T-cell (primary cell): ENCODE measurements around the gene ZNF664. TPM values are rescaled to one million over a fixed set of nuclear protein-coding genes. Genes with fewer than 3 reads are reported as not detected.

Experiments used
- ATAC-seq, 4 experiments: fragments of 200-7000 bp in 3 of 4; fragments of 150-1000 bp in 1 of 4; cut with Tn5 transposase; replicated peaks in 1 of 4; 1 replicate in 3 of 4; 2 replicates in 1 of 4; pipeline ENCODE4 v1.10.0; 2021; ENCODE audit warnings: moderate library complexity in 3 of 4, mild to moderate bottlenecking in 2 of 4, moderate number of reproducible peaks in 1 of 4
- CTCF ChIA-PET, 2 donors: fragments of 300-600 bp; sonication (Branson Sonifier 250); formaldehyde crosslinking; loops; one replicate each; lab custom pipeline; 2022; ENCODE audit warnings: antibody characterized with exemption in 2 of 2; lab: Charles Lee
- POLR2A ChIA-PET, 2 donors: fragments of 300-600 bp; sonication (Branson Sonifier 250); formaldehyde crosslinking; loops; one replicate each; lab custom pipeline; 2022; ENCODE audit warnings: antibody characterized with exemption in 2 of 2; lab: Charles Lee
- DNase-seq, 35 experiments: peaks; one replicate each; pipeline versions ENCODE4 v3.0.0 to v3.0.0-alpha.2; 2013 to 2023
- H3K27ac ChIP-seq: one replicate; pipeline ENCODE4 v1.5.1; 2013; ENCODE audit warnings: low read length
- H3K27me3 ChIP-seq, 2 experiments: replicated peaks in 1 of 2; 1 replicate in 1 of 2; 2 replicates in 1 of 2; pipeline versions ENCODE4 v1.6.1 to v1.7.0; 2013; ENCODE audit warnings: low read length in 1 of 2, mixed read lengths in 1 of 2; ENCODE audit not compliant: control insufficient read depth in 2 of 2, insufficient read depth in 2 of 2; ENCODE audit errors: extremely low read depth in 1 of 2
- H3K36me3 ChIP-seq, 2 donors: 1 replicate in 1 of 2; 2 replicates in 1 of 2; pipeline versions ENCODE4 v1.6.1 to v1.7.0; 2013; ENCODE audit warnings: low read length in 1 of 2; ENCODE audit not compliant: control insufficient read depth in 2 of 2, insufficient read depth in 1 of 2; ENCODE audit errors: extremely low read depth in 1 of 2
- H3K4me1 ChIP-seq, 2 experiments: 1 replicate in 1 of 2; 2 replicates in 1 of 2; pipeline versions ENCODE4 v1.6.1 to v1.7.0; 2013; ENCODE audit warnings: low read length in 2 of 2, mixed read lengths in 1 of 2; ENCODE audit not compliant: insufficient read depth in 2 of 2, control insufficient read depth in 1 of 2; ENCODE audit errors: extremely low read depth in 1 of 2
- H3K4me3 ChIP-seq, 2 donors: 1 replicate in 1 of 2; 2 replicates in 1 of 2; pipeline versions ENCODE4 v1.5.1 to v1.7.0; 2013; ENCODE audit warnings: mild to moderate bottlenecking in 2 of 2, low read length in 1 of 2, moderate library complexity in 1 of 2; ENCODE audit not compliant: control insufficient read depth in 1 of 2; ENCODE audit errors: extremely low read depth in 1 of 2
- H3K9me3 ChIP-seq: 2 replicates; pipeline ENCODE4 v1.7.0; 2013
- H3K27ac Mint-ChIP-seq, 2 donors: one replicate each; pipeline ENCODE4 v1.8.0; 2020 to 2021; ENCODE audit warnings: mild to moderate bottlenecking in 2 of 2, mixed read lengths in 2 of 2
- H3K27me3 Mint-ChIP-seq, 2 donors: one replicate each; pipeline ENCODE4 v1.8.0; 2021 to 2022; ENCODE audit warnings: mixed read lengths in 2 of 2
- H3K36me3 Mint-ChIP-seq: one replicate; pipeline ENCODE4 v1.8.0; 2021; ENCODE audit warnings: mixed read lengths
- H3K4me1 Mint-ChIP-seq, 3 donors: one replicate each; pipeline ENCODE4 v1.8.0; 2020 to 2022; ENCODE audit warnings: mixed read lengths in 3 of 3, mild to moderate bottlenecking in 1 of 3
- H3K4me3 Mint-ChIP-seq, 3 donors: one replicate each; pipeline ENCODE4 v1.8.0; 2020 to 2022; ENCODE audit warnings: mild to moderate bottlenecking in 3 of 3, mixed read lengths in 3 of 3, moderate library complexity in 3 of 3
- H3K9me3 Mint-ChIP-seq, 3 donors: one replicate each; pipeline ENCODE4 v1.8.0; 2020 to 2022; ENCODE audit warnings: mixed read lengths in 3 of 3
- WGBS: methylation state at CpG from one replicate; pipeline ENCODE4 v1.1.5; 2013; ENCODE audit warnings: missing lambda C conversion rate; ENCODE audit not compliant: insufficient coverage; 5-methylcytosine and 5-hydroxymethylcytosine counted together
- total RNA-seq, 35 experiments: library from RNA in 6 of 35; stranded (reverse) in 6 of 35; fragments of 120-200 nt in 1 of 35; gene quantifications; one replicate each; pipeline versions ENCODE4 v1.2.1 to v1.2.4 and lab custom pipeline; 2013 to 2026

ZNF664 gene
- total RNA-seq, 5 donors from 2014 or later (not counting 1 experiment from before 2014, with no cell fraction given), result 30.6 to 58.2 (median 56.1) TPM

- peaks cover 21 to 26% (median 23%) of the 10 kb centered on the region in 3 donors for H3K4me1 Mint-ChIP-seq
- H3K27me3 Mint-ChIP-seq, result no peaks in the 10 kb centered on the region
- no peak overlapping the region for H3K4me3 ChIP-seq
- ChIA-PET POLR2A (no interaction called here), CTCF (no interaction called here)
- WGBS, result 100% methylated on average over 7 of the region's 7 CpGs
- H3K4me1 ChIP-seq, result peaks cover 10 to 16% of the 10 kb centered on the region in 2 experiments
- ATAC-seq (no peak), DNase-seq (no peak)
- no peaks in the 10 kb centered on the region for H3K9me3 ChIP-seq
- H3K27me3 ChIP-seq, result no peaks in the 10 kb centered on the region
- H3K27ac Mint-ChIP-seq, result no peak overlapping the region
- H3K4me3 Mint-ChIP-seq, result no peak overlapping the region
- peaks cover 4 to 28% of the 10 kb centered on the region in 2 donors for H3K36me3 ChIP-seq
- H3K36me3 Mint-ChIP-seq, result peaks cover 17% of the 10 kb centered on the region
- no peaks in the 10 kb centered on the region for H3K9me3 Mint-ChIP-seq
- no peak overlapping the region for H3K27ac ChIP-seq
Measured at GRCh38 chr12:124001343-124001742, 28.3 kb downstream of the ZNF664 start.

GRCh38 chr12:124002021-124002644 is 29.1 kb downstream of the ZNF664 start:
- DNase-seq, result no peak
- H3K9me3 Mint-ChIP-seq, result no peaks in the 10 kb centered on the region
- ChIA-PET CTCF (no interaction called here), POLR2A (no interaction called here)
- H3K27me3 Mint-ChIP-seq, result no peaks in the 10 kb centered on the region
- peaks cover 15% of the 10 kb centered on the region for H3K36me3 Mint-ChIP-seq
- no peak for ATAC-seq
- peaks cover 23 to 28% (median 27%) of the 10 kb centered on the region in 3 donors for H3K4me1 Mint-ChIP-seq
- H3K27me3 ChIP-seq, result no peaks in the 10 kb centered on the region
- no peak overlapping the region for H3K27ac ChIP-seq
- H3K36me3 ChIP-seq, result peaks cover 4 to 28% of the 10 kb centered on the region in 2 donors
- no peak overlapping the region for H3K27ac Mint-ChIP-seq
- H3K4me1 ChIP-seq, result peaks cover 13 to 18% of the 10 kb centered on the region in 2 experiments
- H3K4me3 ChIP-seq, result no peak overlapping the region
- H3K9me3 ChIP-seq, result no peaks in the 10 kb centered on the region
- 96% methylated on average over 6 of the region's 6 CpGs for WGBS
- H3K4me3 Mint-ChIP-seq, result no peak overlapping the region

GRCh38 chr12:124002654-124003053 is 29.6 kb downstream of the ZNF664 start:
- Histone ChIP-seq H3K27ac (no peak overlapping the region), H3K4me1 (peaks cover 15 to 22% of the 10 kb centered on the region in 2 experiments), H3K27me3 (no peaks in the 10 kb centered on the region), H3K36me3 (peaks cover 4 to 28% of the 10 kb centered on the region in 2 donors), H3K9me3 (no peaks in the 10 kb centered on the region), H3K4me3 (no peak overlapping the region)
- ATAC-seq, result no peak
- ChIA-PET POLR2A (no interaction called here), CTCF (no interaction called here)
- Mint-ChIP-seq H3K27ac (no peak overlapping the region), H3K4me1 (peaks cover 25 to 32% (median 32%) of the 10 kb centered on the region in 3 donors), H3K27me3 (no peaks in the 10 kb centered on the region), H3K4me3 (no peak overlapping the region), H3K36me3 (peaks cover 16% of the 10 kb centered on the region), H3K9me3 (no peaks in the 10 kb centered on the region)
- no peak for DNase-seq
- WGBS, result 72% methylated on average over 2 of the region's 2 CpGs

- Histone ChIP-seq H3K4me1 (peaks cover 18 to 22% of the 10 kb centered on the region in 2 experiments), H3K27ac (no peak overlapping the region), H3K27me3 (no peaks in the 10 kb centered on the region), H3K36me3 (peaks cover 4 to 23% of the 10 kb centered on the region in 2 donors), H3K4me3 (no peak overlapping the region), H3K9me3 (no peaks in the 10 kb centered on the region)
- POLR2A ChIA-PET, result no interaction called here
- no peaks in the 10 kb centered on the region for H3K9me3 Mint-ChIP-seq
- no peak overlapping the region for H3K27ac Mint-ChIP-seq
- peaks cover 31 to 35% (median 33%) of the 10 kb centered on the region in 3 donors for H3K4me1 Mint-ChIP-seq
- no peaks in the 10 kb centered on the region for H3K27me3 Mint-ChIP-seq
- ATAC-seq (no peak), DNase-seq (no peak)
- peaks cover 13% of the 10 kb centered on the region for H3K36me3 Mint-ChIP-seq
- H3K4me3 Mint-ChIP-seq, result no peak overlapping the region
- 97% methylated on average over 7 of the region's 9 CpGs for WGBS
- CTCF ChIA-PET, result interaction anchor here in 1 of 2 donors (0.8 kb wide), 1 partner anchor 99 kb away, joined by 3 read pairs; no protein-coding TSS in a partner anchor
Measured at GRCh38 chr12:124004233-124004875, 31.3 kb downstream of the ZNF664 start.

GRCh38 chr12:124006085-124006845 is 33.2 kb downstream of the ZNF664 start:
- ChIA-PET POLR2A (no interaction called here), CTCF (interaction anchor here in 1 of 2 donors (0.5 to 0.8 kb wide), 4 partner anchors 24 to 1104 kb away, joined by 3 to 5 read pairs (median 3); no protein-coding TSS in a partner anchor)
- Histone ChIP-seq H3K27me3 (no peaks in the 10 kb centered on the region), H3K4me3 (peak overlapping the region in 1 of 2 donors; percentile 51), H3K36me3 (peaks cover 0 to 21% of the 10 kb centered on the region in 2 donors), H3K9me3 (no peaks in the 10 kb centered on the region), H3K4me1 (peaks cover 18 to 22% of the 10 kb centered on the region in 2 experiments), H3K27ac (peak overlapping the region; percentile 44)
- Mint-ChIP-seq H3K4me1 (peaks cover 33 to 40% (median 33%) of the 10 kb centered on the region in 3 donors), H3K27ac (peak overlapping the region; percentile 77 to 93), H3K36me3 (peaks cover 22% of the 10 kb centered on the region), H3K4me3 (peak overlapping the region; percentile 29 to 64 (median 48)), H3K27me3 (no peaks in the 10 kb centered on the region), H3K9me3 (no peaks in the 10 kb centered on the region)
- ATAC-seq (peak; percentile 76 to 88 (median 80)), DNase-seq (peak in 23 of 35 experiments; percentile 4 to 44 (median 22))
- 46% methylated on average over 5 of the region's 11 CpGs for WGBS
